Raji (cell line): Measurements from ENCODE around the gene MARK3.

Source experiments
- POLR2A ChIP-seq: IDR thresholded peaks from 2 replicates; pipeline ENCODE4 v1.6.1; 2011; ENCODE audit warnings: low read depth, low read length, control low read depth; ENCODE audit not compliant: insufficient read depth

The MARK3 gene

GRCh38 chr14:103552011-103552845, 167.0 kb downstream of the MARK3 start:
- TF ChIP-seq POLR2A: no peak

DNA sequence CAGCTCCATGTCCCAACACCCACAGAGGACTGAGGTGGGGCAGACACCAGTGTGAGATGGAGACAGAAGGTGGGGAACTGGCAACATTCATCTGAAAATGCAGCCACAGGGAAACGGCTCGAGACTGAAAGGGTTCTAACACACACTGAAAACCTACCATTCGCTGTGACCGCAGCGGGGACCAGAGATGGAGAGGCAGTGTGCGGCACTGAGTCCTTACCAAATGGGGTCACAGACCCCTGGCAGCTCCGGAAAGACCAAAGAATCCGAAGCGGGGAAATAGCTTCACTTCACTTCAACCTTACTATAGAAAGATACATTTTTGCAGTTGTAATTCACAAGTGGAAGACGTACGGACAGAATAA, 167.6 kb downstream of the MARK3 start:
- TF ChIP-seq POLR2A: no peak
